RWPE1 (cell line): ENCODE data around the gene SLITRK1.

Experiments used
- CTCF ChIA-PET: fragments of 350-600 bp; sonication (Branson Sonifier 250); formaldehyde crosslinking; extraction: SDS; loops from one replicate; lab custom pipeline; 2021; lab: Yijun Ruan, JAX
- POLR2A ChIA-PET: fragments of 400-600 bp; formaldehyde crosslinking; extraction: SDS; loops from one replicate; lab custom pipeline; 2020; ENCODE audit warnings: antibody characterized with exemption; ENCODE audit not compliant: low non-redundant PET; lab: Yijun Ruan, JAX
- DNase-seq: peaks from one replicate; pipeline ENCODE4 v3.0.0; 2012; ENCODE audit warnings: low spot score
- H3K27ac ChIP-seq: fragments of 450-650 bp; 2 replicates; pipeline ENCODE4 v1.5.1; 2017
- CTCF ChIP-seq: fragments of 450-650 bp; conservative IDR thresholded peaks from 2 replicates; pipeline ENCODE4 v1.5.1; 2017; ENCODE audit warnings: low read depth, mild to moderate bottlenecking

SLITRK1 gene

GRCh38 chr13:83881140-83881684 is 1.1 kb downstream of the SLITRK1 start:
- DNase-seq: no peak
- ChIA-PET POLR2A (no interaction called here), CTCF (no interaction called here)
- TF ChIP-seq CTCF: no peak
- no peak overlapping the region for H3K27ac ChIP-seq

GRCh38 chr13:83880275-83881139 is 1.8 kb downstream of the SLITRK1 start:
- H3K27ac ChIP-seq: no peak overlapping the region
- ChIA-PET POLR2A (no interaction called here), CTCF (no interaction called here)
- no peak for DNase-seq
- TF ChIP-seq CTCF: no peak

GRCh38 chr13:83879431-83880171 is 2.7 kb downstream of the SLITRK1 start:
- H3K27ac ChIP-seq: no peak overlapping the region
- ChIA-PET POLR2A (no interaction called here), CTCF (no interaction called here)
- no peak for DNase-seq
- no peak for TF ChIP-seq CTCF

GRCh38 chr13:83878691-83879430 is 3.4 kb downstream of the SLITRK1 start:
- POLR2A ChIA-PET: no interaction called here
- H3K27ac ChIP-seq: no peak overlapping the region
- no peak for TF ChIP-seq CTCF
- no peak for DNase-seq
- CTCF ChIA-PET: no interaction called here

- H3K27ac ChIP-seq: no peak overlapping the region
- TF ChIP-seq CTCF: no peak
- ChIA-PET CTCF (no interaction called here), POLR2A (no interaction called here)
- DNase-seq: no peak
These were observed 4.5 kb downstream of the SLITRK1 start for GRCh38 chr13:83877651-83878355.

GRCh38 chr13:83876546-83876945 is 5.7 kb downstream of the SLITRK1 start:
- no peak for TF ChIP-seq CTCF
- DNase-seq: no peak
- POLR2A ChIA-PET: no interaction called here
- CTCF ChIA-PET: interaction anchor here (0.6 kb wide), 1 partner anchor 121 kb away, joined by 3 read pairs; no protein-coding TSS in a partner anchor
- no peak overlapping the region for H3K27ac ChIP-seq
